Esophagus squamous epithelium (tissue), 4 donors: ENCODE measurements around the gene TNK1.

Experiments used
- CTCF ChIP-seq, 6 experiments: fragments of 450-650 bp in 4 of 6; fragments of 200-600 bp in 2 of 6; sonication (generic) in 2 of 6; IDR thresholded peaks; one replicate each; pipeline ENCODE4 v1.5.1; 2016 to 2019; ENCODE audit warnings: antibody characterized with exemption in 6 of 6, mild to moderate bottlenecking in 4 of 6, moderate library complexity in 4 of 6
- POLR2A ChIP-seq, 4 donors: fragments of 450-650 bp; IDR thresholded peaks; one replicate each; pipeline ENCODE4 v1.6.1; 2017; ENCODE audit warnings: antibody characterized with exemption in 4 of 4, mild to moderate bottlenecking in 4 of 4, moderate library complexity in 3 of 4

GRCh38 chr17:7354262-7354843, 26.5 kb upstream of the TNK1 start:
- peak in 3 of 6 experiments; percentile 21 to 53 (median 27) for TF ChIP-seq CTCF (IDR thresholded peaks at IDR 0.05)
- peak in 1 of 4 donors; percentile 23 for TF ChIP-seq POLR2A (IDR thresholded peaks at IDR 0.05)
